ENCODE data around the gene HEATR5A. TPM values are rescaled to one million over a fixed set of nuclear protein-coding genes. Genes with fewer than 3 reads are reported as not detected.
A peak's percentile ranks its signal among the peaks of the same experiment; 100 is the strongest.

Gene HEATR5A
- total and polyA plus RNA-seq, 2 experiments from 2014 or later, result 25.8 to 32.5 TPM

- Mint-ChIP-seq H3K9me3 (no peaks in the 10 kb centered on the region; the same call in 2 of the 3 replicates), H3K27me3 (ENCODE audit: insufficient read depth, low read depth, poor library complexity) (peaks cover 5% of the 10 kb centered on the region), H3K36me3 (ENCODE audit: low read depth) (no peaks in the 10 kb centered on the region), H3K4me1 (peaks cover 15% of the 10 kb centered on the region), H3K27ac (no peak overlapping the region), H3K4me3 (no peak overlapping the region)
- Histone ChIP-seq H3K4me3 (no peak overlapping the region), H3K9me2 (ENCODE audit: insufficient read depth) (peaks cover 4% of the 10 kb centered on the region; the same call in 1 of the 2 replicates), H3K36me3 (ENCODE audit: insufficient read depth) (no peaks in the 10 kb centered on the region), H3K27me3 (ENCODE audit: insufficient read depth) (no peaks in the 10 kb centered on the region), H4K20me1 (replicated peaks; ENCODE audit: insufficient read depth) (no peaks in the 10 kb centered on the region), H3K4me2 (no peak overlapping the region), H3K27ac (ENCODE audit: low read depth) (no peak overlapping the region), H2AFZ (peak overlapping the region; percentile 93), H3K79me2 (replicated peaks; ENCODE audit: insufficient read depth) (no peaks in the 10 kb centered on the region), H3F3A (replicated peaks; ENCODE audit: low read depth) (no peaks in the 10 kb centered on the region), H3K4me1 (ENCODE audit: insufficient read depth) (peaks cover 6% of the 10 kb centered on the region)
- TF ChIP-seq STAT1 (IDR thresholded peaks at IDR 0.05; ENCODE audit: unreplicated experiment), result no peak
- TF ChIP-seq ETS1 (IDR thresholded peaks at IDR 0.05), result no peak
- TF ChIP-seq NANOG (IDR thresholded peaks at IDR 0.05; ENCODE audit: borderline replicate concordance), result no peak
- no peak for TF ChIP-seq CREB1 (CRISPR knock-in tag; IDR thresholded peaks at IDR 0.05; ENCODE audit: low read depth)
- TF ChIP-seq JUNB (IDR thresholded peaks at IDR 0.05; ENCODE audit: unreplicated experiment), result no peak
- TF ChIP-seq ZNF114 (CRISPR knock-in tag; IDR thresholded peaks at IDR 0.05), result no peak
- no peak for TF ChIP-seq ZNF462 (CRISPR knock-in tag; IDR thresholded peaks at IDR 0.05)
- TF ChIP-seq ZNF331 (CRISPR knock-in tag; IDR thresholded peaks at IDR 0.05; ENCODE audit: low read depth), result no peak
- no peak for TF ChIP-seq REST (IDR thresholded peaks at IDR 0.05; ENCODE audit: unreplicated experiment)
- ATAC-seq, result no peak
- no peak for DNase-seq (ENCODE audit: low spot score)
Measured at GRCh38 chr14:31461545-31461944, 41.2 kb upstream of the HEATR5A start.

All from GM23338 (cell line).